ENCODE measurements around the gene CCDC183.

DNA sequence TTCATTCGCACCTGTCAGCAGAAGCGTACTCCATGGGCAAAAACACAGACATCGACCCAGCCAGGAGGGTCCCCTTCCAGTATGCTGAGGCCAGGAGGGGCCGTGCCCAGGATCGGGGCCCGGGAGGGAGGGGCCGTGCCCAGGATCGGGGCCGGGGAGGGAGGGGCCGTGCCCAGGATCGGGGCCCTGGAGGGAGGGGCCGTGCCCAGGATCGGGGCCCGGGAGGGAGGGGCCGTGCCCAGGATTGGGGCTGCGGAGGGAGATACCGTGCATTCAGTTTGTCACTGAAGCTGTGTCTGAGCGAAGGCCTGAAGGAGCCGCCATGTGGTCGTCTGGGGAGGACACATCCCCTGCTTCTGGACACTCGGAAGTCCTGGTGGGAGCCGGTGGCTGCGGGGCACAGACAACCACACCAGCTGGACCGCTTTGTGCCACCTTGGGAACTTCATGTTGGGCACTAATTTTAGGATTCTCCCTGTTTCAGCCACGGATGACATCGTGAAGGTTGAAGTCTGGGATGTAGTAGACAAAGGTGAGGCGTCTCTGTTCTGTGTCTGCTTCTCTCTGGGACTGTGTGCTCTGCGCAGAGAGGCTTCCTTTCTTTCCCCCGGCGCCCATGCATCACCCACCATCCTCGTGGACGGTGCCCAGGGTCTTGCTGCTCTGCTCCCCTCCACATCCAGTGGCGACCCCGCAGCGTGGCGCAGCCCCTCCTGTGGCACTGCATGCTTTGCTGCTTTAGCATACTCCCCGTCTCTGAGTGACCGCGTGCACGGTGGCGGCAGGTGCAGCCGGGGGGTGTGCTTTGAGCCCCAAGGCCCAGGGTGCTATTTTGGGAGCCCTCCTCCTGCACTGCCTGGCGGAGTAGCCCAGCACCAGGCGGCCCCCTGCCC, 29.4 kb downstream of the CCDC183 start:
- TF ChIP-seq POLR2AphosphoS5 (IDR thresholded peaks at IDR 0.05) (no peak), POLR2A (IDR thresholded peaks at IDR 0.05) (no peak)
- TF ChIP-seq, protein P1, sequence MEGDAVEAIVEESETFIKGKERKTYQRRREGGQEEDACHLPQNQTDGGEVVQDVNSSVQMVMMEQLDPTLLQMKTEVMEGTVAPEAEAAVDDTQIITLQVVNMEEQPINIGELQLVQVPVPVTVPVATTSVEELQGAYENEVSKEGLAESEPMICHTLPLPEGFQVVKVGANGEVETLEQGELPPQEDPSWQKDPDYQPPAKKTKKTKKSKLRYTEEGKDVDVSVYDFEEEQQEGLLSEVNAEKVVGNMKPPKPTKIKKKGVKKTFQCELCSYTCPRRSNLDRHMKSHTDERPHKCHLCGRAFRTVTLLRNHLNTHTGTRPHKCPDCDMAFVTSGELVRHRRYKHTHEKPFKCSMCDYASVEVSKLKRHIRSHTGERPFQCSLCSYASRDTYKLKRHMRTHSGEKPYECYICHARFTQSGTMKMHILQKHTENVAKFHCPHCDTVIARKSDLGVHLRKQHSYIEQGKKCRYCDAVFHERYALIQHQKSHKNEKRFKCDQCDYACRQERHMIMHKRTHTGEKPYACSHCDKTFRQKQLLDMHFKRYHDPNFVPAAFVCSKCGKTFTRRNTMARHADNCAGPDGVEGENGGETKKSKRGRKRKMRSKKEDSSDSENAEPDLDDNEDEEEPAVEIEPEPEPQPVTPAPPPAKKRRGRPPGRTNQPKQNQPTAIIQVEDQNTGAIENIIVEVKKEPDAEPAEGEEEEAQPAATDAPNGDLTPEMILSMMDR (IDR thresholded peaks at IDR 0.05): no peak

Data from gastroesophageal sphincter (tissue), 3 donors.